ENCODE results near the gene PPCS. TPM values are rescaled to one million over a fixed set of nuclear protein-coding genes. Genes with fewer than 3 reads are reported as not detected.

Gene PPCS
- total RNA-seq, 1 experiment from 2014 or later, result 36.7 TPM

GRCh38 chr1:42454403-42454802, 1.9 kb upstream of the PPCS start:
- Histone ChIP-seq H4K5ac (ENCODE audit: insufficient read length, low read depth, low read length) (no peak overlapping the region), H3K18ac (ENCODE audit: insufficient read length, low read depth, low read length) (no peak overlapping the region), H3T11ph (ENCODE audit: low read length) (no peak overlapping the region), H3K27ac (ENCODE audit: insufficient read length, low read depth, low read length) (no peak overlapping the region), H3K9ac (ENCODE audit: extremely low read depth, insufficient read length, low read length) (no peak overlapping the region), H4K91ac (ENCODE audit: insufficient read length, low read depth, low read length) (no peak overlapping the region), H3K79me1 (ENCODE audit: insufficient read depth, low read depth, low read length, poor library complexity, severe bottlenecking) (no peaks in the 10 kb centered on the region), H3K4ac (ENCODE audit: low read depth, low read length) (no peak overlapping the region), H4K20me1 (ENCODE audit: control insufficient read depth, insufficient read depth, insufficient read length) (no peaks in the 10 kb centered on the region), H2BK12ac (ENCODE audit: insufficient read length, low read depth, low read length) (no peak overlapping the region), H3K14ac (ENCODE audit: insufficient read depth, low read length) (no peak overlapping the region), H3K56ac (ENCODE audit: insufficient read length, low read depth, low read length) (no peak overlapping the region), H2BK120ac (ENCODE audit: low read depth, low read length, poor library complexity, severe bottlenecking) (no peak overlapping the region), H2AFZ (ENCODE audit: low read length) (no peak overlapping the region), H3K9me3 (ENCODE audit: control insufficient read depth, low read depth, low read length) (no peaks in the 10 kb centered on the region), H3K4me2 (ENCODE audit: insufficient read depth, insufficient read length, low read length) (no peak overlapping the region), H2BK15ac (ENCODE audit: low read depth, low read length) (no peak overlapping the region), H3K4me1 (ENCODE audit: insufficient read depth, low read length) (no peaks in the 10 kb centered on the region), H3K23me2 (ENCODE audit: insufficient read length, low read depth, low read length, poor library complexity, severe bottlenecking) (peaks cover 4% of the 10 kb centered on the region), H2BK5ac (ENCODE audit: insufficient read length, low read length) (no peak overlapping the region), H2AK5ac (ENCODE audit: insufficient read length, low read length) (no peak overlapping the region), H4K8ac (replicated peaks; ENCODE audit: insufficient read length, low read depth, low read length) (no peak overlapping the region), H3K27me3 (ENCODE audit: insufficient read depth, low read length) (no peaks in the 10 kb centered on the region), H3K79me2 (ENCODE audit: insufficient read depth, low read length) (no peaks in the 10 kb centered on the region), H3K23ac (ENCODE audit: insufficient read length, low read depth, low read length) (no peak overlapping the region), H2BK20ac (ENCODE audit: low read depth, low read length, poor library complexity, severe bottlenecking) (no peak overlapping the region)
- H3K4me1 Mint-ChIP-seq, result peaks cover 17 to 23% of the 10 kb centered on the region in 2 experiments
- H3K9me3 Mint-ChIP-seq, result no peaks in the 10 kb centered on the region
- H3K36me3 Mint-ChIP-seq (ENCODE audit: insufficient read depth in 1 of 3, low read depth in 3 of 3), result peaks cover 4 to 16% (median 12%) of the 10 kb centered on the region in 3 experiments; a peak in 6 of 7 replicates
- H3K27me3 Mint-ChIP-seq (ENCODE audit: low read depth), result peaks cover 2% of the 10 kb centered on the region; the same call in 1 of the 2 replicates
- H3K27ac Mint-ChIP-seq, result no peak overlapping the region
- no peak overlapping the region for H3K4me3 Mint-ChIP-seq
- no CpG with 5 or more reads among the region's 5 CpGs for WGBS (ENCODE audit: extremely low coverage, insufficient read length, low lambda C conversion rate)
- DNase-seq, result no peak
- no peak for TF ChIP-seq CTCF (conservative IDR thresholded peaks at IDR 0.05)
